Measurements from ENCODE around the gene CORO6. TPM values are rescaled to one million over a fixed set of nuclear protein-coding genes. Genes with fewer than 3 reads are reported as not detected.

CORO6 gene
- total and polyA plus RNA-seq, 2 of the 4 experiments (the other 2 are of a cell fraction) = 3.4 to 7.6 TPM

GRCh38 chr17:29643817-29644160, 21.1 kb upstream of the CORO6 start:
- TF ChIP-seq, protein P1, sequence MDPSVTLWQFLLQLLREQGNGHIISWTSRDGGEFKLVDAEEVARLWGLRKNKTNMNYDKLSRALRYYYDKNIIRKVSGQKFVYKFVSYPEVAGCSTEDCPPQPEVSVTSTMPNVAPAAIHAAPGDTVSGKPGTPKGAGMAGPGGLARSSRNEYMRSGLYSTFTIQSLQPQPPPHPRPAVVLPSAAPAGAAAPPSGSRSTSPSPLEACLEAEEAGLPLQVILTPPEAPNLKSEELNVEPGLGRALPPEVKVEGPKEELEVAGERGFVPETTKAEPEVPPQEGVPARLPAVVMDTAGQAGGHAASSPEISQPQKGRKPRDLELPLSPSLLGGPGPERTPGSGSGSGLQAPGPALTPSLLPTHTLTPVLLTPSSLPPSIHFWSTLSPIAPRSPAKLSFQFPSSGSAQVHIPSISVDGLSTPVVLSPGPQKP (IDR thresholded peaks at IDR 0.05; ENCODE audit: borderline replicate concordance, low read depth, low read length) = no peak
- TF ChIP-seq RAD21 (IDR thresholded peaks at IDR 0.05; ENCODE audit: low read length) (no peak), RCOR1 (IDR thresholded peaks at IDR 0.05; ENCODE audit: insufficient replicate concordance, low read length) (no peak), MAZ (IDR thresholded peaks at IDR 0.05; ENCODE audit: borderline replicate concordance, low read depth, low read length) (no peak), MAFK (IDR thresholded peaks at IDR 0.05; ENCODE audit: low read depth, low read length) (no peak), CHD1 (IDR thresholded peaks at IDR 0.05; ENCODE audit: low read depth, low read length) (no peak), CEBPB (IDR thresholded peaks at IDR 0.05; ENCODE audit: low read depth, low read length) (no peak), SMC3 (IDR thresholded peaks at IDR 0.05; ENCODE audit: low read depth, low read length) (no peak), RFX5 (IDR thresholded peaks at IDR 0.05; ENCODE audit: low read depth, low read length) (no peak), NFE2L2 (IDR thresholded peaks at IDR 0.05; ENCODE audit: low read depth, low read length) (no peak), MXI1 (IDR thresholded peaks at IDR 0.05; ENCODE audit: borderline replicate concordance, low read depth, low read length) (no peak), POLR2A (IDR thresholded peaks at IDR 0.05; ENCODE audit: low read depth, low read length) (no peak)
- intact Hi-C loops (cut with micrococcal nuclease) = no loop called here
- Histone ChIP-seq H3K14ac (replicated peaks; ENCODE audit: low read depth, low read length) (no peak overlapping the region), H3K36me3 (ENCODE audit: control insufficient read depth, insufficient read depth, low read length) (peaks cover 3% of the 10 kb centered on the region; the same call in 1 of the 2 replicates), H3K79me1 (ENCODE audit: low read depth in 1 of 2, low read length in 2 of 2) (peaks cover 0 to 6% of the 10 kb centered on the region in 2 experiments; a peak in 1 of 4 replicates), H3K4me2 (ENCODE audit: low read depth, low read length) (no peak overlapping the region), H3K4ac (ENCODE audit: low read depth, low read length) (no peak overlapping the region), H3K56ac (ENCODE audit: extremely low read depth, insufficient read depth, low read length) (no peak overlapping the region), H4K8ac (ENCODE audit: low read depth in 2 of 2, low read length in 2 of 2) (no peak overlapping the region), H2AK5ac (ENCODE audit: low read depth, low read length) (no peak overlapping the region), H4K5ac (ENCODE audit: low read depth, low read length) (no peak overlapping the region), H3K27ac (ENCODE audit: insufficient read depth, low read length) (no peak overlapping the region), H3K9me3 (ENCODE audit: control insufficient read depth, insufficient read depth, low read length) (no peaks in the 10 kb centered on the region), H3K4me3 (ENCODE audit: insufficient read depth, low read depth, low read length) (no peak overlapping the region), H4K20me1 (ENCODE audit: insufficient read depth, low read length) (no peaks in the 10 kb centered on the region), H2BK15ac (ENCODE audit: low read depth, low read length) (no peak overlapping the region), H3K18ac (ENCODE audit: low read depth, low read length) (no peak overlapping the region), H3K4me1 (ENCODE audit: control insufficient read depth, insufficient read depth, low read length) (peaks cover 25% of the 10 kb centered on the region), H3K9me1 (ENCODE audit: insufficient read depth, low read length) (peaks cover 7% of the 10 kb centered on the region), H3K27me3 (ENCODE audit: control insufficient read depth, insufficient read depth, low read length) (no peaks in the 10 kb centered on the region), H2AK9ac (replicated peaks; ENCODE audit: low read depth, low read length, poor library complexity) (no peak overlapping the region), H2BK20ac (ENCODE audit: low read depth, low read length) (no peak overlapping the region), H3K23ac (ENCODE audit: low read depth, low read length) (no peak overlapping the region), H4K91ac (ENCODE audit: insufficient read depth, low read depth, low read length) (no peak overlapping the region), H3K9ac (ENCODE audit: low read depth, low read length) (no peak overlapping the region), H2BK5ac (ENCODE audit: low read depth, low read length, poor library complexity, severe bottlenecking) (no peak overlapping the region), H2AFZ (replicated peaks; ENCODE audit: low read length, poor library complexity) (no peak overlapping the region), H2BK120ac (ENCODE audit: low read depth, low read length) (no peak overlapping the region)
- DNase-seq = no peak
- no TSS peak for BruUV-seq (replicated peaks)
- WGBS, 2 experiments (ENCODE audit: extremely low coverage in 2 of 2, insufficient read length in 1 of 2) = no CpG with 5 or more reads among the region's 1 CpG
- in situ Hi-C loops (cut with MboI; ENCODE audit: low sequenced_read_pairs) = loop anchor here (5.0 to 10.0 kb wide), 2 partner anchors 134 to 291 kb away; partner anchors contain the start of gene SSH2
- CTCF ChIA-PET = no interaction called here
- POLR2A ChIA-PET (ENCODE audit: unreplicated experiment) = no interaction called here
- ATAC-seq (ENCODE audit: low read depth) = no peak
- dilution Hi-C loops (cut with HindIII; ENCODE audit: low sequenced_read_pairs, unreplicated experiment) = no loop called here
